Stimulated activated effector memory CD8-positive, alpha-beta T cell treated with anti-CD3 and anti-CD28 coated beads, Interleukin-12 subunit alpha, Interleukin-12 subunit beta, amount 100 ng/mL, for 72 hours (primary cell): ENCODE data around the gene GDPD5.
A peak's percentile ranks its signal among the peaks of the same experiment; 100 is the strongest.

Source experiments
- ATAC-seq: fragments of 150-1000 bp; cut with Tn5 transposase; 2 replicates; pipeline ENCODE4 v1.10.0; 2021
- DNase-seq, 2 donors: peaks; one replicate each; pipeline ENCODE4 v3.0.0; 2021 to 2022; ENCODE audit warnings: low spot score in 2 of 2
- H3K27ac Mint-ChIP-seq: one replicate; pipeline ENCODE4 v1.8.0; 2022; ENCODE audit warnings: mild to moderate bottlenecking, mixed read lengths
- H3K36me3 Mint-ChIP-seq: one replicate; pipeline ENCODE4 v1.8.0; 2022; ENCODE audit warnings: mild to moderate bottlenecking, mixed read lengths
- H3K4me1 Mint-ChIP-seq: one replicate; pipeline ENCODE4 v1.8.0; 2022; ENCODE audit warnings: mixed read lengths
- H3K4me3 Mint-ChIP-seq: one replicate; pipeline ENCODE4 v1.8.0; 2022; ENCODE audit warnings: mild to moderate bottlenecking, mixed read lengths
- H3K9me3 Mint-ChIP-seq: one replicate; pipeline ENCODE4 v1.8.0; 2022; ENCODE audit warnings: mixed read lengths

Gene GDPD5

GRCh38 chr11:75394085-75394840 is 131.5 kb downstream of the GDPD5 start:
- H3K4me3 Mint-ChIP-seq: no peak overlapping the region
- peaks cover 3% of the 10 kb centered on the region for H3K36me3 Mint-ChIP-seq
- DNase-seq (no peak), ATAC-seq (peak; percentile 84)
- no peak overlapping the region for H3K27ac Mint-ChIP-seq
- H3K9me3 Mint-ChIP-seq: no peaks in the 10 kb centered on the region
- H3K4me1 Mint-ChIP-seq: peaks cover 11% of the 10 kb centered on the region

GRCh38 chr11:75389925-75390324 is 135.8 kb downstream of the GDPD5 start:
- ATAC-seq (no peak), DNase-seq (no peak)
- Mint-ChIP-seq H3K27ac (no peak overlapping the region), H3K9me3 (no peaks in the 10 kb centered on the region), H3K4me3 (no peak overlapping the region), H3K36me3 (no peaks in the 10 kb centered on the region), H3K4me1 (peaks cover 7% of the 10 kb centered on the region)

GRCh38 chr11:75389276-75389605 is 136.5 kb downstream of the GDPD5 start:
- Mint-ChIP-seq H3K36me3 (no peaks in the 10 kb centered on the region), H3K4me3 (no peak overlapping the region), H3K9me3 (no peaks in the 10 kb centered on the region), H3K27ac (no peak overlapping the region), H3K4me1 (peaks cover 9% of the 10 kb centered on the region)
- no peak for DNase-seq
- ATAC-seq: peak; percentile 81

- Mint-ChIP-seq H3K4me1 (peaks cover 9% of the 10 kb centered on the region), H3K4me3 (no peak overlapping the region), H3K27ac (no peak overlapping the region), H3K9me3 (no peaks in the 10 kb centered on the region), H3K36me3 (no peaks in the 10 kb centered on the region)
- ATAC-seq: peak; percentile 83
- DNase-seq: peak; percentile 45 to 78
These were observed 137.1 kb downstream of the GDPD5 start for GRCh38 chr11:75388386-75389275.

GRCh38 chr11:75387736-75388294 is 137.9 kb downstream of the GDPD5 start:
- H3K36me3 Mint-ChIP-seq: no peaks in the 10 kb centered on the region
- H3K9me3 Mint-ChIP-seq: no peaks in the 10 kb centered on the region
- no peak for ATAC-seq
- peaks cover 16% of the 10 kb centered on the region for H3K4me1 Mint-ChIP-seq
- no peak overlapping the region for H3K27ac Mint-ChIP-seq
- DNase-seq: no peak
- H3K4me3 Mint-ChIP-seq: no peak overlapping the region

GRCh38 chr11:75386942-75387630 is 138.7 kb downstream of the GDPD5 start:
- Mint-ChIP-seq H3K36me3 (no peaks in the 10 kb centered on the region), H3K9me3 (no peaks in the 10 kb centered on the region)

More at GRCh38 chr11:75386942-75387630, 138.7 kb downstream of the GDPD5 start:
- H3K4me1 Mint-ChIP-seq: peaks cover 16% of the 10 kb centered on the region
- H3K4me3 Mint-ChIP-seq: no peak overlapping the region
- DNase-seq (no peak), ATAC-seq (no peak)
- no peak overlapping the region for H3K27ac Mint-ChIP-seq
